ENCODE measurements around the gene TMEM200A. TPM values are rescaled to one million over a fixed set of nuclear protein-coding genes. Genes with fewer than 3 reads are reported as not detected.

Gene TMEM200A
- total and polyA plus RNA-seq, 2 donors (not counting 1 experiment from before 2014, with no cell fraction given) = 50.2 to 51.7 TPM

GRCh38 chr6:130405549-130405948 lies 39.7 kb downstream of the TMEM200A start:
- no peaks in the 10 kb centered on the region for H3K36me3 ChIP-seq (ENCODE audit: control insufficient read depth, insufficient read depth, low read length)
- peaks cover 8% of the 10 kb centered on the region for H3K4me1 ChIP-seq (ENCODE audit: control insufficient read depth, extremely low read depth, insufficient read depth, low read length)
- H3K79me2 ChIP-seq (ENCODE audit: control insufficient read depth, insufficient read depth, low read length) = peaks cover 69% of the 10 kb centered on the region
- H3K27ac ChIP-seq (ENCODE audit: insufficient read depth, low read length) = no peak overlapping the region
- H3K4me3 ChIP-seq (replicated peaks in 1 of 4; ENCODE audit: control extremely low read depth in 1 of 4, insufficient read depth in 1 of 4, low read depth in 3 of 4, low read length in 4 of 4) = no peak overlapping the region
- no peak overlapping the region for H3K9ac ChIP-seq (ENCODE audit: insufficient read depth, low read length)
- DNase-seq (ENCODE audit: low read depth in 2 of 2) = no peak
- no peaks in the 10 kb centered on the region for H3K27me3 ChIP-seq (ENCODE audit: control insufficient read depth, insufficient read depth, low read length)
- H2AFZ ChIP-seq (ENCODE audit: low read length) = no peak overlapping the region
- no peaks in the 10 kb centered on the region for H4K20me1 ChIP-seq (ENCODE audit: control insufficient read depth, extremely low read depth, insufficient read depth, low read length)
- TF ChIP-seq CTCF (conservative IDR thresholded peaks at IDR 0.05 in 1 of 2, IDR thresholded peaks at IDR 0.05 in 1 of 2; ENCODE audit: low read depth in 1 of 2, low read length in 2 of 2) (no peak), EZH2 (IDR thresholded peaks at IDR 0.05; ENCODE audit: low read length, missing control alignments) (no peak)
- H3K9me3 ChIP-seq (ENCODE audit: control insufficient read depth, insufficient read depth, low read depth, low read length) = no peaks in the 10 kb centered on the region
- H3K4me2 ChIP-seq (ENCODE audit: extremely low read depth, insufficient read depth, low read length) = no peak overlapping the region

- Histone ChIP-seq H3K9me3 (ENCODE audit: control insufficient read depth, insufficient read depth, low read depth, low read length) (no peaks in the 10 kb centered on the region), H3K27ac (ENCODE audit: insufficient read depth, low read length) (no peak overlapping the region), H3K79me2 (ENCODE audit: control insufficient read depth, insufficient read depth, low read length) (peaks cover 69% of the 10 kb centered on the region), H2AFZ (ENCODE audit: low read length) (no peak overlapping the region), H3K4me3 (replicated peaks in 1 of 4; ENCODE audit: control extremely low read depth in 1 of 4, insufficient read depth in 1 of 4, low read depth in 3 of 4, low read length in 4 of 4) (no peak overlapping the region), H3K4me1 (ENCODE audit: control insufficient read depth, extremely low read depth, insufficient read depth, low read length) (peaks cover 8% of the 10 kb centered on the region), H4K20me1 (ENCODE audit: control insufficient read depth, extremely low read depth, insufficient read depth, low read length) (no peaks in the 10 kb centered on the region), H3K27me3 (ENCODE audit: control insufficient read depth, insufficient read depth, low read length) (no peaks in the 10 kb centered on the region), H3K4me2 (ENCODE audit: extremely low read depth, insufficient read depth, low read length) (no peak overlapping the region), H3K9ac (ENCODE audit: insufficient read depth, low read length) (no peak overlapping the region), H3K36me3 (ENCODE audit: control insufficient read depth, insufficient read depth, low read length) (no peaks in the 10 kb centered on the region)
- no peak for DNase-seq (ENCODE audit: low read depth in 2 of 2)
- TF ChIP-seq CTCF (conservative IDR thresholded peaks at IDR 0.05 in 1 of 2, IDR thresholded peaks at IDR 0.05 in 1 of 2; ENCODE audit: low read depth in 1 of 2, low read length in 2 of 2) = no peak
- TF ChIP-seq EZH2 (IDR thresholded peaks at IDR 0.05; ENCODE audit: low read length, missing control alignments) = no peak
Observed at GRCh38 chr6:130407032-130407431, 41.2 kb downstream of the TMEM200A start.

GRCh38 chr6:130409418-130410100 lies 43.7 kb downstream of the TMEM200A start:
- Histone ChIP-seq H3K9me3 (ENCODE audit: control insufficient read depth, insufficient read depth, low read depth, low read length) (no peaks in the 10 kb centered on the region), H3K4me1 (ENCODE audit: control insufficient read depth, extremely low read depth, insufficient read depth, low read length) (peaks cover 8% of the 10 kb centered on the region), H3K4me3 (replicated peaks in 1 of 4; ENCODE audit: control extremely low read depth in 1 of 4, insufficient read depth in 1 of 4, low read depth in 3 of 4, low read length in 4 of 4) (no peak overlapping the region), H3K9ac (ENCODE audit: insufficient read depth, low read length) (no peak overlapping the region), H3K4me2 (ENCODE audit: extremely low read depth, insufficient read depth, low read length) (no peak overlapping the region), H3K27ac (ENCODE audit: insufficient read depth, low read length) (no peak overlapping the region), H4K20me1 (ENCODE audit: control insufficient read depth, extremely low read depth, insufficient read depth, low read length) (no peaks in the 10 kb centered on the region), H2AFZ (ENCODE audit: low read length) (no peak overlapping the region), H3K36me3 (ENCODE audit: control insufficient read depth, insufficient read depth, low read length) (no peaks in the 10 kb centered on the region), H3K27me3 (ENCODE audit: control insufficient read depth, insufficient read depth, low read length) (no peaks in the 10 kb centered on the region), H3K79me2 (ENCODE audit: control insufficient read depth, insufficient read depth, low read length) (peaks cover 69% of the 10 kb centered on the region)
- TF ChIP-seq EZH2 (IDR thresholded peaks at IDR 0.05; ENCODE audit: low read length, missing control alignments) (no peak), CTCF (conservative IDR thresholded peaks at IDR 0.05 in 1 of 2, IDR thresholded peaks at IDR 0.05 in 1 of 2; ENCODE audit: low read depth in 1 of 2, low read length in 2 of 2) (no peak)
- peak in 1 of 2 donors; percentile 61 for DNase-seq (ENCODE audit: low read depth in 2 of 2)
